ENCODE data around the gene IFT88.

GRCh38 chr13:20525601-20526544, 41.1 kb upstream of the IFT88 start, which contains the start of gene CRYL1:
- TF ChIP-seq CTCF (IDR thresholded peaks at IDR 0.05; ENCODE audit: insufficient read depth, low read length, poor library complexity, severe bottlenecking) (no peak), EZH2phosphoT487 (conservative IDR thresholded peaks at IDR 0.05; ENCODE audit: low read length) (no peak)

All from SU-DHL-6 (cell line).